B cell (primary cell): ENCODE results near the gene ICAM1.

Experiments
- EZH2 ChIP-seq: IDR thresholded peaks from 2 replicates; pipeline ENCODE4 v1.6.1; 2012; ENCODE audit warnings: borderline replicate concordance, low read depth, mild to moderate bottlenecking, moderate library complexity, low read length; ENCODE audit not compliant: insufficient read depth, poor library complexity, severe bottlenecking
- TF ChIP-seq, protein P1 (sequence below): fragments of 200-600 bp; IDR thresholded peaks from one replicate; pipeline ENCODE4 v1.8.0; 2022; ENCODE audit warnings: antibody characterized with exemption, mild to moderate bottlenecking

DNA sequence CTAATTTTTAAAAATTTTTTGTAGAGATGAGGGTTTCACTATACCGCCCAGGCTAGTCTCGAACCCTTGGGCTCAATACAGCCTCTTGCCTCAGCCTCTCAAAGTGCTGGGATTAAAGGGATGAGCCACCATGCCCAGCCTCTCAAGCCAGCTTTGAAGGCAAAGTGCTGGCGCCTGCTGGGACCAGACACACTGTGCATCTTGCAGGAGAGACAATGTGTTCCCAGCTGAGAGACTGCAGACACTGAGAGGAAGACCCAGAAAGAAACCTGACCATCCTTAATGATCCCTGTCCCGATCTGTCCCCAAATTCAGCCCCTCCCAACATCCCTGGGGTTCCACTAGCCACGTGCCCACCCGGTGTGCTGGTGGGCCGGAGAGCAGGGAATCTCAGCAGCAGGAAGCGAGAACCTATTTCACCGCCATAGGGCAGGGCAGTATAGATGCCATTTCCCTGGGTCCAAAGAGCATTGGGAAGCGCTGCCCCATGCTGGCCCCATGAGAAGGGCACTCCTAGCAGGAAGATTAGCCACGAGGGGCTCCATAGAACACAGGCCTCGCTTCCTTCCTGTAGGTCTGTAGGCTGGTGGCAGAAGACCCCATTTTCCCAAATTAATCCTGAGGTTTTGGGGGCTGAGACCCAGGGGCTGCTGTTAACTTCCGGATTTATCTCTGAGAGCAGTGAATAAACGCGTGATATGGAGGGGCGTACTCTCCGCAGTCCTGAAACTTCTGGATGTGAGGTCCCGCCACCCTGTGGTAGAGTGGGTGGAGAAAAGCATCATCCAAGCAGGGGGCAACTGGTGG lies 61.4 kb downstream of the ICAM1 start:
- TF ChIP-seq EZH2, result no peak
- TF ChIP-seq, protein P1, sequence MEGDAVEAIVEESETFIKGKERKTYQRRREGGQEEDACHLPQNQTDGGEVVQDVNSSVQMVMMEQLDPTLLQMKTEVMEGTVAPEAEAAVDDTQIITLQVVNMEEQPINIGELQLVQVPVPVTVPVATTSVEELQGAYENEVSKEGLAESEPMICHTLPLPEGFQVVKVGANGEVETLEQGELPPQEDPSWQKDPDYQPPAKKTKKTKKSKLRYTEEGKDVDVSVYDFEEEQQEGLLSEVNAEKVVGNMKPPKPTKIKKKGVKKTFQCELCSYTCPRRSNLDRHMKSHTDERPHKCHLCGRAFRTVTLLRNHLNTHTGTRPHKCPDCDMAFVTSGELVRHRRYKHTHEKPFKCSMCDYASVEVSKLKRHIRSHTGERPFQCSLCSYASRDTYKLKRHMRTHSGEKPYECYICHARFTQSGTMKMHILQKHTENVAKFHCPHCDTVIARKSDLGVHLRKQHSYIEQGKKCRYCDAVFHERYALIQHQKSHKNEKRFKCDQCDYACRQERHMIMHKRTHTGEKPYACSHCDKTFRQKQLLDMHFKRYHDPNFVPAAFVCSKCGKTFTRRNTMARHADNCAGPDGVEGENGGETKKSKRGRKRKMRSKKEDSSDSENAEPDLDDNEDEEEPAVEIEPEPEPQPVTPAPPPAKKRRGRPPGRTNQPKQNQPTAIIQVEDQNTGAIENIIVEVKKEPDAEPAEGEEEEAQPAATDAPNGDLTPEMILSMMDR, result no peak
